HL-60 (cell line): ENCODE data around the gene NET1.
"Not testable (repeated sequence)": the region's sequence is repeated elsewhere in the genome, so short reads cannot be mapped to it uniquely, and the experiment has no call there.

Experiments used
- DNase-seq, 2 experiments: peaks; one replicate each; pipeline ENCODE4 v3.0.0-alpha.2; 2010 to 2020; ENCODE audit warnings: low read depth in 1 of 2, low spot score in 1 of 2
- H3K27ac ChIP-seq: fragments of 250-450 bp; sonication (Bioruptor Pico); replicated peaks from 2 replicates; pipeline ENCODE4 v1.5.1; 2020; ENCODE audit warnings: mild to moderate bottlenecking, moderate library complexity
- H3K27me3 ChIP-seq: fragments of 250-450 bp; sonication (Bioruptor Pico); 2 replicates; pipeline ENCODE4 v1.5.1; 2021; ENCODE audit warnings: mild to moderate bottlenecking, moderate library complexity; ENCODE audit not compliant: insufficient read depth, poor library complexity, severe bottlenecking
- H3K4me3 ChIP-seq: replicated peaks from 2 replicates; pipeline ENCODE4 v1.5.1; 2011; ENCODE audit warnings: mild to moderate bottlenecking, control low read depth, low read length; ENCODE audit not compliant: insufficient read depth
- CTCF ChIP-seq: IDR thresholded peaks from one replicate; pipeline ENCODE4 v1.5.1; 2011; ENCODE audit warnings: low read length, control low read depth, inconsistent platforms; ENCODE audit not compliant: insufficient read depth
- GABPA ChIP-seq: IDR thresholded peaks from 2 replicates; pipeline ENCODE4 v1.6.1; 2012; ENCODE audit warnings: low read depth
- POLR2AphosphoS5 ChIP-seq: IDR thresholded peaks from 2 replicates; pipeline ENCODE4 v1.6.1; 2012; ENCODE audit warnings: low read depth
- REST ChIP-seq: IDR thresholded peaks from 2 replicates; pipeline ENCODE4 v1.6.1; 2012; ENCODE audit warnings: low read depth; ENCODE audit not compliant: insufficient replicate concordance
- SPI1 ChIP-seq: IDR thresholded peaks from 2 replicates; pipeline ENCODE4 v1.6.1; 2012; ENCODE audit warnings: low read depth, mild to moderate bottlenecking, borderline replicate concordance

The NET1 gene

GRCh38 chr10:5373307-5373706 lies 39.0 kb upstream of the NET1 start:
- DNase-seq = no peak
- H3K27ac ChIP-seq = no peak overlapping the region
- TF ChIP-seq REST (no peak), GABPA (no peak), CTCF (no peak)
- H3K27me3 ChIP-seq = no peaks in the 10 kb centered on the region
- no peak overlapping the region for H3K4me3 ChIP-seq

DNA sequence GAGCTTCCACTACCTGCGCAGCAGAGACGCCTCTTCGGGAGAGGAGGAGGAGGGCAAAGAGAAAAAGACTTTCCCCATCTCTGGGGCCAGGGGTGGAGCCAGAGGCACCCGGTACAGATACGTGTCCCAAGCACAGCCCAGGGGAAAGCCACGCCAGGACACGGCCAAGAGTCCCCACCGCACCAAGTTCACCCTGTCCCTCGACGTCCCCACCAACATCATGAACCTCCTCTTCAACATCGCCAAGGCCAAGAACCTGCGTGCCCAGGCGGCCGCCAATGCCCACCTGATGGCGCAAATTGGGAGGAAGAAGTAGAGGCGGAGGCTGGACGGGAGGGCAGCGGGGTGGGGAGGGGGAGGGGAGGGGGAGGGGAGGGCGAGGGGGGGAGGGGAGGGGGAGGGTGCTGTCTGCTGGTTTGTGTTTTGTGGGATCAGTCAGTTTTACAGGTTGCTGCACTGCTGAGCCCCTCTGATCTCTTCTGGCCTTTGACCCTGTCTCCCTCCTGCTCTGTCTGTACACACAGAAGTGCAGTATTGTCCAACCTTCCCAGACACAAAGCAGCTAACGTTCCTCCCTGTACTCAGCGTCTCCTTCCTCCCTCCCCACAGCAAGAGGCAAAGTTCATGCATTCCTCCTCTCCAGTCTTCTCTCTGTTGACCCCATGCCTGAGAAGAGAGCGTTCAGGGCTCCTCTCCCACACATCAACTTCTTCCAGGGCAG lies 38.3 kb upstream of the NET1 start:
- Histone ChIP-seq H3K27me3 (no peaks in the 10 kb centered on the region), H3K27ac (no peak overlapping the region), H3K4me3 (no peak overlapping the region)
- TF ChIP-seq GABPA = no peak
- no peak for TF ChIP-seq REST
- no peak for TF ChIP-seq SPI1
- TF ChIP-seq CTCF = no peak
- no peak for TF ChIP-seq POLR2AphosphoS5
- DNase-seq = no peak

DNA sequence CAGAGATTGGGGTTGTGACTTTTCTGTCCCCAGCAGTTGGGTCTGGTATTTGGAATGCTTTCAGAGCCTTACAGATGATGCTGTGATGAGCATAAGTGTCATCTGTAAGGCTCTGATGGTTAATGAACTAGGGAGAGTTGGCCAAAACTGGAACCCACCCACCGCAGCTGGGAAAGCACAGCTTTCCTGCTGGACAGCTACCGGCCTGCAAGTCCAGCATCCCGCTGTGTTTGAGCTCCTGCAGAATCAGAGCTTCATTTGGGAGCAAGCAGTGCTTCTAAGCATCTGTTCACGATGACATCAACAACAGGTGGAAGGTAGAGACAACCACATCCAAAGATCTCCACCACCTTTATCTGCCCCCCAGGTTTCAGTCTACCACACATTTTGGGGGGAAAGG lies 35.9 kb upstream of the NET1 start:
- no peaks in the 10 kb centered on the region for H3K27me3 ChIP-seq
- H3K4me3 ChIP-seq = no peak overlapping the region
- no peak for DNase-seq
- TF ChIP-seq POLR2AphosphoS5 (no peak), GABPA (no peak), REST (no peak), CTCF (no peak), SPI1 (no peak)
- no peak overlapping the region for H3K27ac ChIP-seq

- not testable (repeated sequence) for DNase-seq
These were observed 33.2 kb upstream of the NET1 start for GRCh38 chr10:5379202-5379601.

GRCh38 chr10:5380395-5380794 lies 32.0 kb upstream of the NET1 start:
- H3K27me3 ChIP-seq, DNase-seq, H3K27ac ChIP-seq, H3K4me3 ChIP-seq: not testable (repeated sequence)

More at GRCh38 chr10:5379202-5379601, 33.2 kb upstream of the NET1 start:
- H3K27me3 ChIP-seq, H3K4me3 ChIP-seq, H3K27ac ChIP-seq: not testable (repeated sequence)
